ENCODE data around the gene ACADVL. TPM values are rescaled to one million over a fixed set of nuclear protein-coding genes. Genes with fewer than 3 reads are reported as not detected.

ACADVL gene
- total RNA-seq, 1 experiment from 2014 or later, result 362 TPM

DNA sequence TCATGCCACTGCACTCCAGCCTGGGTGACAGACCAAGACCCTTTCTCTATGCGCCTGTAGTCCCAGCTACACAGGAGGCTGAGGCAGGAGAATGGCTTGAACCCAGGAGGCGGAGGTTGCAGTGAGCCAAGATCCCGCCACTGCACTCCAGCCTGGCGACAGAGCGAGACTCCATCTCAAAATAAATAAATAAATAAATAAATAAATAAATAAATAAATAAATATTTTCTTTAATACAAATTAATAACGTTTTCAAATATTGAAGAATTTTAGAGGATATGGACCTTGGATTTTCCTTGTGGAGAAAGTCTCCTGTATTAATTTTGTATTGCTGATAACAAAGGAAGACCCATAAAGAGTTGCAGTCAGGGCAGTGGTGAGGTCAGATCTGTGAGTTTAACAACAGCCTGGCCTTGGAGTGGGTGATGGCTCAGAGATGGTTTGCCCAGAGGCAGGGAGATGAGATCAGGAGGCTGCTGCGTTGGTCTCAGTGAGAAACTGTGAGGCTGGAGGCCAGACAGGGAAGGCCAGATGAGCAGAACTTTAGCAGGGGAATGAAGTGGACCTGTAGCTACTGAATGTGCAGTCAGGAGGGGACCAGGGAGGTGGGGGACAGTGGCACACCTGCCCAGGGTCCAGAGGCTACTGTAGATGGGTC, 36.2 kb upstream of the ACADVL start:
- peak; percentile 28 for DNase-seq
- Histone ChIP-seq H3K27me3 (ENCODE audit: control insufficient read depth, insufficient read depth, low read length) (no peaks in the 10 kb centered on the region; the same call in none of the 2 replicates), H3K36me3 (replicated peaks; ENCODE audit: control insufficient read depth, insufficient read depth, low read length) (no peaks in the 10 kb centered on the region), H3K4me3 (ENCODE audit: insufficient read depth, low read depth, low read length) (no peak overlapping the region)

DNA sequence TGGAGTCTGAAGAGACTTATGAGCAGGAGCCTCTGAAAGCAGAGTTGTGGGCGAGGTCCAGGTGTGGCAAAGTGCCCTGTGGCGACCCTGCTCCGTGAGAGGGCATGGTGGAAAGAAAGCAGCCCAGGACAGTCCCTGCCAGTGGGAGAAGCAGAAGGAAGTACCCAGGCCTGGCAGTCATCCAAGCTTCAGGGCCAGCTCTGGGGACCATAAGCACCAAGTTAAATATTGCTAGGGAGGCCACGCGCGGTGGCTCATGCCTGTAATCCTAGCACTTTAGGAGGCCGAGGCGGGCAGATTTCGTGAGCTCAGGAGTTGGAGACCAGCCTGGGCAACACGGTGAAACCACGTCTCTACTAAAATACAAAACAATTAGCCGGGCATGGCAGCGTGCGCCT, 35.6 kb upstream of the ACADVL start:
- DNase-seq, result no peak
- Histone ChIP-seq H3K36me3 (replicated peaks; ENCODE audit: control insufficient read depth, insufficient read depth, low read length) (no peaks in the 10 kb centered on the region), H3K4me3 (ENCODE audit: insufficient read depth, low read depth, low read length) (no peak overlapping the region), H3K27me3 (ENCODE audit: control insufficient read depth, insufficient read depth, low read length) (no peaks in the 10 kb centered on the region; the same call in 1 of the 2 replicates)

DNA sequence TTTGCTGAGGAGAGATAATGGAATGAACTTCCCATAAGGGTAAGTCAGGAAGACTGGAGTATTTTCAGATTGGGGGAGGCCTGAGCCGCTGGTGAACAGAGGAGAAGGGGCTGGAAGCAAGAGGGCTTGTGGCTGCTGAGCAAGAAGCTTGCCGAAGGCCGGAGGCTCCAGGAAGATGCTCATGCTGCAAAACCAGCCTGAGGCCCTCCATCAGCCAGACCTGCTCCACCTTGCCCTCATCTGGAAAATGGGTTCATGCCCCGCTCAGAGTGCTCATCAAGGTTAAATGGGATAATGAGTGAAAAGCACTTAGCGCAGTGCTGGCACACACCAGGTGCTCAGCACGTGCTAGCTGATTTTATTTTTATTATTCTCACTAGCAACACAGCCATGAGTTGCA, 35.1 kb upstream of the ACADVL start:
- H3K4me3 ChIP-seq (ENCODE audit: insufficient read depth, low read depth, low read length), result no peak overlapping the region
- peak; percentile 33 for DNase-seq
- H3K36me3 ChIP-seq (replicated peaks; ENCODE audit: control insufficient read depth, insufficient read depth, low read length), result no peaks in the 10 kb centered on the region; the same call in 1 of the 2 replicates
- H3K27me3 ChIP-seq (ENCODE audit: control insufficient read depth, insufficient read depth, low read length), result no peaks in the 10 kb centered on the region; the same call in 1 of the 2 replicates

DNA sequence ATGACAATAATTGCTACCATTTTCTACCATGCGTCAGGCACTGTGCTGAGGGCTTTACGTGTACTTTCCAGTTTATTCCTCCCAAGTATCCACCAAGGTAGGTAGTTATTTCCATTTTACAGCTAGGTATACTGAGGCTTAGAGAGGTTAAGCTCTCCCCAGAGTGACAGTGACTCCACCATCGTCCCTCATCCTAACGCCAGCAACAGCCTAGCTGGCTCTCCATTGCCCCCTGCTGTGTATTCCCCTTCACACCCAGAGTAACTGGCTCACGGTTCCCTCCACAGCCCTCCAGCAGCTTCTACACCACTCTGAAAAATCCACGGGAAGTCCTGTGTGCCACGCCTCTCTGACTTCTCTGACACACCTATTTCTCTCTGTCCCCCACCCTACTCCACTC, 33.5 kb upstream of the ACADVL start:
- no peaks in the 10 kb centered on the region; the same call in 1 of the 2 replicates for H3K27me3 ChIP-seq (ENCODE audit: control insufficient read depth, insufficient read depth, low read length)
- H3K4me3 ChIP-seq (ENCODE audit: insufficient read depth, low read depth, low read length), result no peak overlapping the region
- H3K36me3 ChIP-seq (replicated peaks; ENCODE audit: control insufficient read depth, insufficient read depth, low read length), result peaks cover 5% of the 10 kb centered on the region
- DNase-seq, result peak; percentile 70

DNA sequence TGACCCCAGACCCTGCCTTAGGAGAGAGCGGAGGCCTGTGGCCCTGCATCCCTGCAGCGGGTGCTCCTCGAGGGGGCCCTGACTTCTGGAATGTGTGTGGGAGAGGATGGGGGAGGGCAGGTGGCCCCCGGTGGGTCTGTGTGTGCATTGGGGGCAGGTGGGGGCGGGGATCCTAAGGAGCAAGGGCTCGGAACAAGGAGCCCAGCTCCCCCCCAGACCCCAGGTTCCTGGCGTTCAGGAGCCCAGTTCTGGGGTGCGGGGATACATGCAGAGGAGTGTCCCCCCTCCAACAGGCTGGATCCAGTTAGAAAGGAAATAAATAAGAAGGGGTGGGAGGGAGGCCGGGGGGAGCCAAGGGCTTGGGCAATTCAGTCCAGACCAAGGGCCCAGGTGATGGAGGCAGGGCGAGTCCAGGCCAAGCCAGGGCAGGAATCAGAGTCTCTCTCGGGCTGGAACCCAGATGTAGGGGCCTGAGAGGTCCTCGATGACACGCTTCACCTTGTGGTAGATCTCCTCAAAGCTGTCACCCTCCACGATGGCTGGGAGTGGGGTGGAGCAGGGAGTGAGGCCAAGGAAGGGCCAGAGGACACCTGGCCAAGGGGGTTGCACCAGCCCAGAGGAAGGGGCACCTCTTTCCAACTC, 29.3 kb upstream of the ACADVL start:
- Histone ChIP-seq H3K27me3 (ENCODE audit: control insufficient read depth, insufficient read depth, low read length) (no peaks in the 10 kb centered on the region), H3K4me3 (ENCODE audit: insufficient read depth, low read depth, low read length) (no peak overlapping the region), H3K36me3 (replicated peaks; ENCODE audit: control insufficient read depth, insufficient read depth, low read length) (peaks cover 15% of the 10 kb centered on the region)
- DNase-seq, result peak; percentile 51

DNA sequence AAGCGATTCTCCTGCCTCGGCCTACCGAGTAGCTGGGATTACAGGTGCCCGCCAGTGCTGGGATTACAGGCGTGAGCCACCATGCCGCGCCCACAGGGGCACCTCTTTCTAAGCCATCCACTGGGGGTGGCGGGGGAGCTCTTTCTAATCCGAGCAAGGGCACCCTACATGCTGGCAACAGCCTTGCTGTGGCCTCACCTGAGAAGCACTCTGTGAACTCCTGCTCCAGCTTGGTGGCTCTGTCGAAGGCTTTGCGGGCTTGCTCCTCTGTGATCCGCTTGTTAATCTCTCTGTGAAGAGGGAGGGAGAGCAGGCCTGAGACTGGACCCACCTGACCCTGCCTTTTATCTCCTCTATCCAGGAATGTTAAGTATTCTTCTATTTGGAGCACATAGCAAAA, 28.7 kb upstream of the ACADVL start:
- peaks cover 15% of the 10 kb centered on the region for H3K36me3 ChIP-seq (replicated peaks; ENCODE audit: control insufficient read depth, insufficient read depth, low read length)
- DNase-seq, result no peak
- H3K27me3 ChIP-seq (ENCODE audit: control insufficient read depth, insufficient read depth, low read length), result no peaks in the 10 kb centered on the region
- no peak overlapping the region for H3K4me3 ChIP-seq (ENCODE audit: insufficient read depth, low read depth, low read length)

DNA sequence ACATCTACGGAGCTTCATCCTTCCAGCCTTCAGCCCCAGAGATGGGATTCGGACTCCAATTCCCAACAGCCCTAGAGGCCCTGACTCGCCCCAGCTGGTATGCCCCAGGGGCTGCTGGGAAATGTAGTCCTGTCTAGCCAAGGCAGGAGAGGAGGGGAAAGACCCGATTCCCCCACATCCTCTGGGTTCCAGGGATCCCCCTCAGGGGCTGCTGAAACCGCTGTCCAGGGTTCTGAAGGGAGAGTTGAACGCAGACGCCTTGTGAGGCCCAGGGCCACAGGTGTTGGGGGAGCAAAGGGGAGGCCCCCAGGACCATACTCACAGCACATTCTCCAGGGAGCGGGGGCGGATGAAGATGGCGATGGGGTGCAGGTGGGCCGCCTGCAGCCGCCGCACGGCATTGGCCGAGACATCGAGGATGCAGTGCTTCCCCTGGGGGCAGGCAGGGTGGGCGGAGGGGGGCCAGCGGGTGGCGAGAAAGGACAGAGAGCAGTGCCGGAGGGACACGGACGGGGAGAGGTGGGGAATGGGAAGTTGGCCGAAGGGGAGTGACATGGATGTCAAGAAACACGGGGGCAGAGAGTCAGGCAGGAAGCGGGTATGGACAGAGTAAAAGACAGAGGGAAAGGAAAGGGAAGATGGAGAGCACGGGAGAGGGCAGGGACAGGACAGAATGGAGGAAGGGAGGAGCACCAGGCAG, 28.0 kb upstream of the ACADVL start:
- H3K4me3 ChIP-seq (ENCODE audit: insufficient read depth, low read depth, low read length), result no peak overlapping the region
- no peaks in the 10 kb centered on the region for H3K27me3 ChIP-seq (ENCODE audit: control insufficient read depth, insufficient read depth, low read length)
- peaks cover 19% of the 10 kb centered on the region for H3K36me3 ChIP-seq (replicated peaks; ENCODE audit: control insufficient read depth, insufficient read depth, low read length)
- DNase-seq, result peak; percentile 96

DNA sequence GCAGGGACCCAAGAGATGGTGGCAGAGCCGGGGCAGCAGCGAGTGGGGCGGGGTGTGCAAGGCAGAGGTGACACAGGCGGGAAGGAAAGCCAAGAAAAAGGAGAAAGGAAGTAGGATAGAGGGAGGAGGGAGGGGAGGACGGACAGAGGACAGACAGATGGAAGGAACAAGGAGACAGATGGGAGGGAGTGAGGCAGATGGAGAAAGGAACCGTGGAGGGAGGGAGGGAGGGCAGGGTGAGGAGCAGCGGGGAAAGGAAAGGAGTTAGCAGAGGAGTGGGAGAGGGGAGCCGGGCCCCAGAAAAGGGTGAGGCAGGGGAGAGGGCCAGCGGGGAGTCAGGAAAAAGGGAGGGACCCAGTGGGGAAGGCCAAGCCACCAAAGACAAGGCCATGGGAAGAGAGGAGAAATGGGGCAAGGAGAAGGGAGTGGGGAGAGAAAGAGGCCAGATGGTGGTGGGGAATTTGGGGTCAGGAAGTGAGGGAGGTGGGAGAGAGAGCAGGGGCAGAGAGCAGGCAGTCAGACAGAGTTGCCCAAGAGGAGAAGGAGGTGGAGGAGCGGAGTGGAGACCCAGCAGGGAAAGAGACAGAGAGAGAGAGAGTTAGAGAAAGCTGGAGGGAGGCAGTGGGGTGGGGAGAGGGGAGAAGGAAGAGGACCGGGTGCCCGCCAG, 27.3 kb upstream of the ACADVL start:
- Histone ChIP-seq H3K27me3 (ENCODE audit: control insufficient read depth, insufficient read depth, low read length) (no peaks in the 10 kb centered on the region), H3K36me3 (replicated peaks; ENCODE audit: control insufficient read depth, insufficient read depth, low read length) (peaks cover 24% of the 10 kb centered on the region), H3K4me3 (ENCODE audit: insufficient read depth, low read depth, low read length) (no peak overlapping the region)
- peak; percentile 40 for DNase-seq

DNA sequence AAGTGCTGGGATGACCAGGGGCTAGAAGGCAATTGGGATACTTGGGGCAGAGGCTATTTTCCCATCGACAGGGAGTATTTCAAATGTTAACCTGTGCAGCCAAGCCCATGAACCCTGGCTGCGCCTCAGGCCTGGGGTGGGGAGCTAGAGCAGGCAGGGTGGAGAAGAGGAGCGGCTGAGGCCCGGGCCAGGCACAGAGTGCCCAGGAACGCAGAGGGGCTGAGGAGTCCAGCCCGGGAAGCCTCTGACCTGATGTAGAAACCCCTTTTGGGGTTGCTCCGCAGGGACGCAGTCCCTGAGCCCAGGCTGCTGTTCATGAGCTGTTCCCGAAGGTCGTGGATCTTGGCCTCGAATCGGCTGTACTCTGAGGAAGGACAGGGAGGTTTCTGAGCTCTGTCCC, 23.8 kb upstream of the ACADVL start:
- Histone ChIP-seq H3K4me3 (ENCODE audit: insufficient read depth, low read depth, low read length) (no peak overlapping the region), H3K27me3 (ENCODE audit: control insufficient read depth, insufficient read depth, low read length) (no peaks in the 10 kb centered on the region), H3K36me3 (replicated peaks; ENCODE audit: control insufficient read depth, insufficient read depth, low read length) (peaks cover 21% of the 10 kb centered on the region)
- no peak for DNase-seq

DNA sequence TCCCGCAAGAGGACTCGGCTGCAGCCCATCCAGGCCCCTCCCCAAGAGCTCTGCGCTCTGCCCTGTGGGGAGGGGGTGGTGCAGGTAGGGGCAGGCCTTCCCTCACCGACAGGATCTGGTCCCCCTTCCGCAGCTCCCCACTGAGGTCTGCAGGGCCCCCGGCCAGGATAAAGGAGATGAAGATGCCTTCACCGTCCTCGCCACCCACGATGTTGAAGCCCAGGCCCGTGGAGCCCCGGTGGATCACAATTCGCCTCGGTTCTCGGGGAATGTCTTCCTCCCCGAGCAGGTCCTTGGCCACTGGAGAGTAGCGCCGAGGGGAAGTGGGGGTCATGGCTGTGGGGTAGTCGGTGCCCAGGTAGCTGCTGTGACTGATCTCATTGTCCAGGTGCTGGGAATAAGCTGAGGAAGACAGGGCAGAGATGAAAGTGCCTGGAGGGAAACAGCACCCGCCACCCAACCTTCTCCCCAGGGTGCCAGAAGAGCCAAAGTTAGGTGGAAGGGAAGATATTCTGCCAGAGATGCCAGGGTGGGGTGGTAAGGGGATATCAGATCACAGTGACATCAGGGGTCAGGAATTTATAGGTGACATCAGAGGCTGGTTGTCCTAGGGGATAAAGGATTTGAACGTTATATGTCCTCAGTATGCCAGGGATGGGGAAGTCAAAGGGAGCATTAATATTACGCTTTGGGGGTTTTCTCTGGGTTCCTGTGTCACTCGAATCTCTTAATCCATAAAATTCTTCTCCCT, 22.9 kb upstream of the ACADVL start:
- DNase-seq, result no peak
- Histone ChIP-seq H3K27me3 (ENCODE audit: control insufficient read depth, insufficient read depth, low read length) (no peaks in the 10 kb centered on the region), H3K4me3 (ENCODE audit: insufficient read depth, low read depth, low read length) (no peak overlapping the region), H3K36me3 (replicated peaks; ENCODE audit: control insufficient read depth, insufficient read depth, low read length) (peaks cover 19% of the 10 kb centered on the region)

DNA sequence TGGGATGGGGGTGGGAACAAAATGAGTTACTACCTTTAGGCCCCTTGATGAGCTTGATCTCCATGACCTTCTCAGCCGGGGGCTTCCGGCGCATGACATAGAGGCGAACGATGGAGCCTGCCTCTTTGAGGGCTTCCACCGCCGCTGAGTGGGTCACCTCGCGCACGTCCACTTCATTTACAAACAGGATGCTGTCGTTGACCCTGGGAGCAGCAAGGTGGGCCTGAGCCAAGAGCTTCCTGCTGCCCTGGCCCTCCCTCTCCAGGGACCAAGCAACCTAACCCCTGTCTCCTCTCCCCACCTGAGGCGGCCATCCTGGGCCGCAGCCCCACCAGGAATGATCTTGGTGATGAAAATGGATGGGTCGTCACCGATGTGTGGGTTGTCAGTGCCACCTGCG, 16.3 kb upstream of the ACADVL start:
- Histone ChIP-seq H3K4me3 (ENCODE audit: insufficient read depth, low read depth, low read length) (no peak overlapping the region), H3K27me3 (ENCODE audit: control insufficient read depth, insufficient read depth, low read length) (no peaks in the 10 kb centered on the region), H3K36me3 (replicated peaks; ENCODE audit: control insufficient read depth, insufficient read depth, low read length) (peaks cover 18% of the 10 kb centered on the region)
- no peak for DNase-seq

DNA sequence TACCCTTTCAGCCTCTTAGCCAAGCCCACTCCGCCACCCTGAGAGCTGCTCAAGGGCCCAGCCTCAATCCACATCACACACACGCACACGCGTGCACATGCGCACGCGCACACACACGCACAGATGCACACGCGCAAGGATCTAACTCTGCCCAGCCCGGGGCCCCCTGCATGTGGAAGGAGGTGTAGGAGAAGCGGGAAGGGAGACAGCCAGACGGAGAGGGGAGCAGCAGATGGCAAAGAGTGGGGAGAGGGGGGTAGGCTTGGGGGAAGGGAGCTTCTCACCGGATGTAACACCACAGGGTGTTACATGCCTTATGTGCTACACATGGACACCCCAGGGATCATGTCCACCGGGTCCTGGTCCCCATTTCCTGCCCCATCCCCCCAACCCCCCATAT, 15.4 kb upstream of the ACADVL start:
- H3K4me3 ChIP-seq (ENCODE audit: insufficient read depth, low read depth, low read length), result peak overlapping the region; percentile 61; the same call in 1 of the 2 replicates
- H3K27me3 ChIP-seq (ENCODE audit: control insufficient read depth, insufficient read depth, low read length), result no peaks in the 10 kb centered on the region
- peak; percentile 70 for DNase-seq

DNA sequence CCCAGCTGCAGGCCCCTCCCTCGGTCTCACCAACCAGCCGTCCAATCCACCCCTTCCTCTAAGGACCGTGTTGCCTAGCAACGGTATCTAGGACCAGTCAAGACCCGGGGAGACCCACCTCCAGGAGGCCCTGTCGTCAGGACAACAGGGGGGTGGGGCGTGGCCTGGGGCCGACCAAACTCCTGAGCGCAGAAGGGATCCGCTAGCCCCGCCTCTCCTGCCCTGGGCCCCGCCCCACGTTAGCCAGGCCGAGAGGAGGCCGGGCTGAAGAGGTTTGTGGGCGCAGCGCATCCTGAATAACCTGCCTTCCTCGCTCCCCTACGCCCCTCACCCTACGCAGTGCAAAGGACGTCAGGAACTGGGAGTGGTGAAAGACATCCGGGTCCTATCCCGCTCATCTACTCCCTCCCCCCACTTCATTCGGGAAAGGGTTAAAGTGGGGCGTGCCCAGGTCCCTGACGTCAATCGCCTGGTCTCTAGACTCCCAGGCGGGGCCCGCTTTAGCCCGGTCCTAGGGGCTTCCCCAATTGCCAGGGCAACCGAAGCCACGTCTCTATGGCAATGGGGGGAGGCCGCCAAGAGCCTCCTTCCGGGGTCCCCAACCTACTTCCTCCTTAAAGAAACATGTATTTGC, 14.8 kb upstream of the ACADVL start:
- peaks cover 18% of the 10 kb centered on the region for H3K36me3 ChIP-seq (replicated peaks; ENCODE audit: control insufficient read depth, insufficient read depth, low read length)
- peak; percentile 99 for DNase-seq
- peak overlapping the region; percentile 61 for H3K4me3 ChIP-seq (ENCODE audit: insufficient read depth, low read depth, low read length)
- H3K27me3 ChIP-seq (ENCODE audit: control insufficient read depth, insufficient read depth, low read length), result no peaks in the 10 kb centered on the region

More for the DNA sequence above, 15.4 kb upstream of the ACADVL start:
- H3K36me3 ChIP-seq (replicated peaks; ENCODE audit: control insufficient read depth, insufficient read depth, low read length), result peaks cover 18% of the 10 kb centered on the region

DNA sequence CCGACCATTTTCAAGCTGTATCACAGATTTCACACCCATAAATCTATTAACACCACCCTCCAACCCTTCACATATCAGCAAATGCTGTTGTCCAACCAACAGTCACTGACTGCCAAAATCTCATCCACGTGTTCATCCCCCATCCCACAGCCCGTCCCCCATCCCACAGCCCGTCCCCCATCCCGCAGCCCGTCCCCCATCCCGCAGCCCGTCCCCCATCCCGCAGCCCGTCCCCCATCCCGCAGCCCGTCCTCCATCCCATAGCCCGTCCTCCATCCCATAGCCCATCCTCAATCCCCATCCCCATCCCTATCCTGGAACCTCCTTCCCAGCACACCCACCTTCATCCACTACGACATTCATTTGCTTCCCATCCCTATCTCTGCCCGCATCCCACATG, 14.2 kb upstream of the ACADVL start:
- peak overlapping the region; percentile 61; the same call in 1 of the 2 replicates for H3K4me3 ChIP-seq (ENCODE audit: insufficient read depth, low read depth, low read length)
- H3K36me3 ChIP-seq (replicated peaks; ENCODE audit: control insufficient read depth, insufficient read depth, low read length), result peaks cover 18% of the 10 kb centered on the region
- H3K27me3 ChIP-seq (ENCODE audit: control insufficient read depth, insufficient read depth, low read length), result no peaks in the 10 kb centered on the region
- no peak for DNase-seq
